Colonic mucosa (tissue), 4 donors: ENCODE measurements around the gene MOB3B. TPM values are rescaled to one million over a fixed set of nuclear protein-coding genes. Genes with fewer than 3 reads are reported as not detected.

Experiments used
- DNase-seq: peaks from one replicate; pipeline ENCODE4 v3.0.0-alpha.2; 2020
- H3K27ac ChIP-seq: fragments of 200-600 bp; one replicate; pipeline ENCODE4 v1.8.0; 2021
- H3K27me3 ChIP-seq: fragments of 200-600 bp; one replicate; pipeline ENCODE4 v1.8.0; 2021
- H3K36me3 ChIP-seq: fragments of 200-600 bp; one replicate; pipeline ENCODE4 v1.8.0; 2021
- H3K4me1 ChIP-seq: fragments of 200-600 bp; one replicate; pipeline ENCODE4 v1.8.0; 2021; ENCODE audit warnings: mild to moderate bottlenecking
- H3K4me3 ChIP-seq: fragments of 200-600 bp; one replicate; pipeline ENCODE4 v1.8.0; 2021
- H3K9ac ChIP-seq, 2 donors: one replicate each; pipeline ENCODE4 v1.7.0; 2013; ENCODE audit warnings: control low read depth in 2 of 2, low read depth in 2 of 2, low read length in 2 of 2
- H3K9me3 ChIP-seq: fragments of 200-600 bp; one replicate; pipeline ENCODE4 v1.8.0; 2021
- intact Hi-C: fragments of 100-400 bp; cut with DNase I; formaldehyde crosslinking; loops from one replicate; pipeline ENCODE4 v1.14.1; 2022
- total RNA-seq, 2 donors: library from RNA; stranded (reverse); fragmentation: NEBNext Ultra II Directional in 1 of 2; extraction: Animal tissue kit (Norgen Biotek cat#: 25700) in 1 of 2; gene quantifications; one replicate each; pipeline ENCODE4 v1.2.1, GENCODE V29; 2021
- TF ChIP-seq, protein P1 (sequence below): fragments of 200-600 bp; IDR thresholded peaks from one replicate; pipeline ENCODE4 v1.8.0; 2022; ENCODE audit warnings: antibody characterized with exemption, mild to moderate bottlenecking
- donor health status: healthy.
- donor health status: DM: no; HTN: no; CAD: no.
- donor health status: DM: no; HTN: no; CAD: no.

The MOB3B gene
- total RNA-seq, 2 donors from 2014 or later: 35.8 to 39.6 TPM

DNA sequence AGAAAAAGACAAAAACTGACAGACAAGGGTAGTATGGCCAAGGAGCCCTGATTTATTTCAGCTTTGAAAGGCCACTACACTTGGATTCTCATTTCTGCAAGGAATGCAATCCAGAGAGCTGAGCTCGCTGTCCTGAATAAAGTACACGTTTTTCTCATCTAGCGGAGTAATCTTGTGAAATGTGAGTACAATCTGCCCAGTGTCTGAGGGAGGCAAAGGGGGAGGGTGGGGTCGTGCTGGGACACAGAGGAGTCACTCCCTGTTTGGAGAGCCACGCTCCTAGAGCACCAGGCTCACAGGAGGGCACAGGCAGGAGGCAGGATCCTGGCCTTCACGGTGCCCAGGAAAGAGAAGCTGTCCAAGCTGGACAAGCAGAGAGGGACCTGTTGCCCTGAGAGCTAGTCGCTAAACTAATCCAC lies 56.5 kb downstream of the MOB3B start:
- H3K4me1 ChIP-seq: no peaks in the 10 kb centered on the region
- H3K9ac ChIP-seq: no peak overlapping the region
- TF ChIP-seq, protein P1, sequence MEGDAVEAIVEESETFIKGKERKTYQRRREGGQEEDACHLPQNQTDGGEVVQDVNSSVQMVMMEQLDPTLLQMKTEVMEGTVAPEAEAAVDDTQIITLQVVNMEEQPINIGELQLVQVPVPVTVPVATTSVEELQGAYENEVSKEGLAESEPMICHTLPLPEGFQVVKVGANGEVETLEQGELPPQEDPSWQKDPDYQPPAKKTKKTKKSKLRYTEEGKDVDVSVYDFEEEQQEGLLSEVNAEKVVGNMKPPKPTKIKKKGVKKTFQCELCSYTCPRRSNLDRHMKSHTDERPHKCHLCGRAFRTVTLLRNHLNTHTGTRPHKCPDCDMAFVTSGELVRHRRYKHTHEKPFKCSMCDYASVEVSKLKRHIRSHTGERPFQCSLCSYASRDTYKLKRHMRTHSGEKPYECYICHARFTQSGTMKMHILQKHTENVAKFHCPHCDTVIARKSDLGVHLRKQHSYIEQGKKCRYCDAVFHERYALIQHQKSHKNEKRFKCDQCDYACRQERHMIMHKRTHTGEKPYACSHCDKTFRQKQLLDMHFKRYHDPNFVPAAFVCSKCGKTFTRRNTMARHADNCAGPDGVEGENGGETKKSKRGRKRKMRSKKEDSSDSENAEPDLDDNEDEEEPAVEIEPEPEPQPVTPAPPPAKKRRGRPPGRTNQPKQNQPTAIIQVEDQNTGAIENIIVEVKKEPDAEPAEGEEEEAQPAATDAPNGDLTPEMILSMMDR: no peak
- no peak for DNase-seq
- intact Hi-C loops: no loop called here
- no peak overlapping the region for H3K4me3 ChIP-seq
- H3K27me3 ChIP-seq: no peaks in the 10 kb centered on the region
- no peak overlapping the region for H3K27ac ChIP-seq
- no peaks in the 10 kb centered on the region for H3K36me3 ChIP-seq
- no peaks in the 10 kb centered on the region for H3K9me3 ChIP-seq

DNA sequence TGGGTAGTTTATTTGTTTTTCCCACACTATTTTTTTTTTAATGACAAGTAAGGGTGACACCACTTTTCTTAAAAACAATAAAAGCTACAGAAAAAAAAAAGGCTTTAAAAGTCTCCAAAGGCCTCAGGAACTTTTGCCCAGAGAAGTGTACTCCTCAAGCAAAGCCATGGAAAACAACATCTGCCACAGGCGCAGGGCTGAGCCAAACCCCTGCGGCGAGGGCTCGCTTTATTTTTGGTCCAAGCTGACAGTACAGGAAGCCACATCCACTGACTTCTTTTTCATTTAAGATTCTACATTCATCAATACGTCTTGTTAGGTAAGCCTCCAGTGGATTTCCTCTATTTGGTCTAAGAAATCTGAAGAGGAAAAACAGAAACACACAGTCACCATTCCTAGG lies 57.4 kb downstream of the MOB3B start:
- Histone ChIP-seq H3K27ac (no peak overlapping the region), H3K27me3 (no peaks in the 10 kb centered on the region), H3K4me3 (no peak overlapping the region), H3K36me3 (no peaks in the 10 kb centered on the region), H3K4me1 (no peaks in the 10 kb centered on the region), H3K9me3 (no peaks in the 10 kb centered on the region), H3K9ac (no peak overlapping the region)
- intact Hi-C loops: no loop called here
- TF ChIP-seq, protein P1: no peak
- DNase-seq: no peak

DNA sequence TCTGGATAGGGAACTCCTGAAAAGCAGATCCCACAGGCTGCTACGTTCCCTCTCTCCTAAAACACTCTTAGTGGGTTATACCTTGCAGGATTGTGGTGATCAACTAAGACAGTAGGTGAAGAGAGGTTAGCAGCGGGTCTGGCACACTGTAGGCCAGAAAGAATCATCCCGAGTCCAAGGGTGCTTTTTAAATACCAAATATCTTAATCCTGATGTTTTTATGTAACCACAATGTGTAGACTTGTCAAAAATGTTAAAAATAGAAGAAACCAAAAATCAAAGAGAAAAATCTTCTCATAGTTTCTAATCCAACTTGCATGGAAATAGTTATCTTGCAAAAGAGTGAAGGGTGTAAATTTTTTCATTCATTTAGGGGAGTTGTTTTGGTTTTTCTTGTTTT lies 57.8 kb downstream of the MOB3B start:
- no peak overlapping the region for H3K4me3 ChIP-seq
- TF ChIP-seq, protein P1: no peak
- no peak overlapping the region for H3K27ac ChIP-seq
- no peaks in the 10 kb centered on the region for H3K9me3 ChIP-seq
- no peaks in the 10 kb centered on the region for H3K4me1 ChIP-seq
- intact Hi-C loops: no loop called here
- no peak for DNase-seq
- H3K9ac ChIP-seq: no peak overlapping the region
- no peaks in the 10 kb centered on the region for H3K36me3 ChIP-seq
- H3K27me3 ChIP-seq: no peaks in the 10 kb centered on the region

DNA sequence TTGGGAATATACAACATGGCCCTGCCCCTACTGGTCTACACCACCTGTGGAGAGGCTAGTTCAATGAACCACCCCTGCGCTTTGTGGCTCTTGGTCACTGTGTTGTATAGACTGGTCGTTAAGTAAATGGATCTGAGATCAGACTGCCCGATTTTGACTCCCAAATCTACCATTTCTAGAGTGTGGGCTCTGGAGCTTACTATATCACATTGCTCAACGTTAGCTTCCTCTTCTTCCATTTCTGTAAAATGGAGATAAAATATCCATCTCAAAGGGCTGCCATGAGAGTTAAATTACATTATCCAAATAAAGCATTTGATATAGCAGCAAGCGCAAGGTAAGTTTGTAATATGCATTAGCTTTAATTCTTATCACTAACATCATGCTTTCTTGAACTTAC lies 58.2 kb downstream of the MOB3B start:
- no peaks in the 10 kb centered on the region for H3K9me3 ChIP-seq
- H3K4me1 ChIP-seq: no peaks in the 10 kb centered on the region
- TF ChIP-seq, protein P1: no peak
- no peak overlapping the region for H3K9ac ChIP-seq
- H3K4me3 ChIP-seq: no peak overlapping the region
- no peaks in the 10 kb centered on the region for H3K27me3 ChIP-seq
- intact Hi-C loops: no loop called here
- H3K36me3 ChIP-seq: no peaks in the 10 kb centered on the region
- DNase-seq: no peak
- no peak overlapping the region for H3K27ac ChIP-seq

DNA sequence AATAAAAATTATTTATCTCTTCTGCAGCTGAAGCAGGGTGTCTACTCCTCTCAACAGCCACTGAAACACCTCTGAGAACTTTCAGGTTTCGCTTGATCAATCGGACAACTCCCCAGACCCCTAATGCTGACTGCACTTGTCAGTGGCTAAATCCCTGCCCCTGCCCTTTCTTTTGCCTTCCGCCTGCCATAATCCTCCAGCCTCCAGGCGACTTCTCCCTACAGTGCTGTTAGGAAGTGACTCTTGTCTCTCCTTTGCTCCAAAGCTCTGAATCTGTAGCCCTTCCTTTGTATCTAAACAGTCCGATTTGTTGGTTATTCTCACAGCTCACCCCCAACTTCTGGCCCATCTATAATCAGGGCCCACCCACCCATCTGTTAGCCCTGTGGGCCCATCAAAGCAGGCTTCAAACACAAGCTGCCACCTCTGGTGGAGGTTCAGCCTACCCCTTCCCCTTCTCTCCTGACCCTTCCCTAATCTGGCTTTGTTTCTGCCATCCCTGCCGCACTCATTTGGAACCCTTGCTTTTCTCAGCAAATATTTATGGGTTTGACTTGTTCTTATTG lies 59.2 kb downstream of the MOB3B start:
- no peak overlapping the region for H3K4me3 ChIP-seq
- H3K4me1 ChIP-seq: no peaks in the 10 kb centered on the region
- no peaks in the 10 kb centered on the region for H3K27me3 ChIP-seq
- TF ChIP-seq, protein P1: no peak
- DNase-seq: no peak
- no peaks in the 10 kb centered on the region for H3K36me3 ChIP-seq
- intact Hi-C loops: no loop called here
- H3K9ac ChIP-seq: no peak overlapping the region
- no peaks in the 10 kb centered on the region for H3K9me3 ChIP-seq
- H3K27ac ChIP-seq: no peak overlapping the region
